Measurements from ENCODE around the gene C11orf65.
"Not testable (repeated sequence)": the region's sequence is repeated elsewhere in the genome, so short reads cannot be mapped to it uniquely, and the experiment has no call there.

Gene C11orf65

GRCh38 chr11:108472681-108473080 lies 5.4 kb upstream of the C11orf65 start:
- TF ChIP-seq CTCF (IDR thresholded peaks at IDR 0.05) (no peak), ZFX (IDR thresholded peaks at IDR 0.05; ENCODE audit: borderline replicate concordance) (no peak)
- no peak overlapping the region for H3K27ac ChIP-seq

GRCh38 chr11:108468478-108468864 lies 1.1 kb upstream of the C11orf65 start:
- TF ChIP-seq ZFX (IDR thresholded peaks at IDR 0.05; ENCODE audit: borderline replicate concordance) = no peak
- TF ChIP-seq CTCF (IDR thresholded peaks at IDR 0.05) = no peak
- H3K27ac ChIP-seq = peak overlapping the region; percentile 97; the same call in 1 of the 2 replicates

GRCh38 chr11:108466405-108466804 lies 924 bp downstream of the C11orf65 start:
- H3K27ac ChIP-seq = peak overlapping the region; percentile 97
- TF ChIP-seq ZFX (IDR thresholded peaks at IDR 0.05; ENCODE audit: borderline replicate concordance) (no peak), CTCF (IDR thresholded peaks at IDR 0.05) (no peak)

GRCh38 chr11:108453207-108453835 lies 14.0 kb downstream of the C11orf65 start:
- no peak for TF ChIP-seq CTCF (IDR thresholded peaks at IDR 0.05)
- no peak for TF ChIP-seq ZFX (IDR thresholded peaks at IDR 0.05; ENCODE audit: borderline replicate concordance)
- no peak overlapping the region for H3K27ac ChIP-seq

- H3K27ac ChIP-seq = not testable (repeated sequence)
Measured at GRCh38 chr11:108441445-108441844, 25.9 kb downstream of the C11orf65 start.

- no peak overlapping the region for H3K27ac ChIP-seq
- TF ChIP-seq CTCF (IDR thresholded peaks at IDR 0.05) (no peak), ZFX (IDR thresholded peaks at IDR 0.05; ENCODE audit: borderline replicate concordance) (no peak)
Measured at GRCh38 chr11:108436594-108436993, 30.7 kb downstream of the C11orf65 start.

GRCh38 chr11:108435066-108435465 lies 32.3 kb downstream of the C11orf65 start:
- TF ChIP-seq ZFX (IDR thresholded peaks at IDR 0.05; ENCODE audit: borderline replicate concordance) (no peak), CTCF (IDR thresholded peaks at IDR 0.05) (no peak)
- no peak overlapping the region for H3K27ac ChIP-seq

GRCh38 chr11:108432783-108433182 lies 34.5 kb downstream of the C11orf65 start:
- no peak for TF ChIP-seq CTCF (IDR thresholded peaks at IDR 0.05)
- no peak for TF ChIP-seq ZFX (IDR thresholded peaks at IDR 0.05; ENCODE audit: borderline replicate concordance)
- no peak overlapping the region for H3K27ac ChIP-seq

Data from 22Rv1 (cell line).